Measurements from ENCODE around the gene YRDC. TPM values are rescaled to one million over a fixed set of nuclear protein-coding genes. Genes with fewer than 3 reads are reported as not detected.

Gene YRDC
- total RNA-seq, 2 donors from 2014 or later = 6.2 to 11.9 TPM

- Histone ChIP-seq H3K4me3 (no peak overlapping the region), H3K27ac (no peak overlapping the region), H3K36me3 (replicated peaks in 1 of 2; ENCODE audit: insufficient read depth in 1 of 2, low read depth in 2 of 2) (no peaks in the 10 kb centered on the region), H3K4me1 (peaks cover 4% of the 10 kb centered on the region), H3K27me3 (peaks cover 0 to 30% of the 10 kb centered on the region in 2 donors), H3K9me3 (no peaks in the 10 kb centered on the region)
- TF ChIP-seq CTCF (IDR thresholded peaks at IDR 0.05) = no peak
- no peak for TF ChIP-seq POLR2A (IDR thresholded peaks at IDR 0.05)
- 9 to 12% methylated on average over 6 to 25 of the region's 25 CpGs for WGBS, 2 donors
- DNase-seq (no peak), ATAC-seq (no peak)
- intact Hi-C loops (cut with DNase I) = no loop called here
These were observed 44.1 kb downstream of the YRDC start for GRCh38 chr1:37763791-37764413.

DNA sequence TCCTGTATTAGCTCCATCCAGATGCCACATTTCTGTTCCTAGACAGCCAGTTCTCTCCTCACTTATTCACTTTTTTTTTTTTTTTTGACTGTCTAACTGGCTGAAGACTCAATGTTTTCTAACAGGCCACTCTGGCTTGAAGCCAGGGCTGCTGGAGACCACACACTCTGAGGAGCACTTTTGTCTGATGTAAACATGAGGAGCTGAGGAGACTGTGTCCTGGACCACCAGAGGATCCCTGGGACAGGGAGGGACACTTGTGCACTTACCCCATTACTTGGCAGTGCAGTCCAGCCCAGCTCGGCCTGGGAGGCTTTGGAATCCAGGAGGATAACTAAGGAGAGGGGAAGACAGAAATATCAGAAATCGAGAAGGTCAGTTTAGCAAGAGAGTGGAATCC lies 45.5 kb downstream of the YRDC start:
- TF ChIP-seq POLR2A (IDR thresholded peaks at IDR 0.05) (no peak), CTCF (IDR thresholded peaks at IDR 0.05) (no peak)
- H3K36me3 ChIP-seq (replicated peaks in 1 of 2; ENCODE audit: insufficient read depth in 1 of 2, low read depth in 2 of 2) = no peaks in the 10 kb centered on the region
- no peak for ATAC-seq
- 32 to 38% methylated on average over 2 of the region's 2 CpGs for WGBS, 2 donors
- intact Hi-C loops (cut with DNase I) = no loop called here
- no peaks in the 10 kb centered on the region for H3K9me3 ChIP-seq
- no peak for DNase-seq
- no peak overlapping the region for H3K27ac ChIP-seq
- no peak overlapping the region for H3K4me3 ChIP-seq
- H3K27me3 ChIP-seq = peaks cover 0 to 27% of the 10 kb centered on the region in 2 donors
- peaks cover 4% of the 10 kb centered on the region for H3K4me1 ChIP-seq

GRCh38 chr1:37761416-37762095 lies 46.5 kb downstream of the YRDC start:
- no peak for ATAC-seq
- DNase-seq = no peak
- 37 to 49% methylated on average over 8 to 67 of the region's 68 CpGs for WGBS, 2 donors
- intact Hi-C loops (cut with DNase I) = no loop called here
- Histone ChIP-seq H3K9me3 (no peaks in the 10 kb centered on the region), H3K36me3 (replicated peaks in 1 of 2; ENCODE audit: insufficient read depth in 1 of 2, low read depth in 2 of 2) (no peaks in the 10 kb centered on the region), H3K27ac (no peak overlapping the region), H3K27me3 (peaks cover 0 to 23% of the 10 kb centered on the region in 2 donors), H3K4me1 (peaks cover 4% of the 10 kb centered on the region), H3K4me3 (no peak overlapping the region)
- TF ChIP-seq CTCF (IDR thresholded peaks at IDR 0.05) = no peak
- TF ChIP-seq POLR2A (IDR thresholded peaks at IDR 0.05) = no peak

DNA sequence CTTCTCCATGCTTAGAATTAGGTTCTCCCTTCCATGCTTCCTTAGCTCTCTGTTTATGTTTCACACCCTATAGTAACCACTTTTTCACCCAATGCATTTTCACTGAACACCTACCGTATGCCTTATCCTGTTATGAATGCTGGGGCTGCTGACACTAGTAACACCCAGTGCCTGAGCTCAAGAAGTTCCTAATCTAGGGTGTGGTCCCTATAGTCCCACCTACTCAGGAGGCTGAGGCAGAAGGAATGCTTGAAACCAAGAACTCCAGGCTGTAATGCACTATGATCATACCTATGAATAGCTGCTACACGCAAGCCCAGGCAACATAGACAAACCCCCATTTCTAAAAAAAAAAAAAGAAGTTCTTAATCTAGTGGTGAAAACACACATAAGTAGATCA lies 48.6 kb downstream of the YRDC start:
- 62 to 69% methylated on average over 2 of the region's 2 CpGs for WGBS, 2 donors
- Histone ChIP-seq H3K4me1 (no peaks in the 10 kb centered on the region), H3K9me3 (no peaks in the 10 kb centered on the region), H3K4me3 (no peak overlapping the region), H3K27ac (no peak overlapping the region), H3K36me3 (replicated peaks in 1 of 2; ENCODE audit: insufficient read depth in 1 of 2, low read depth in 2 of 2) (no peaks in the 10 kb centered on the region), H3K27me3 (peaks cover 0 to 2% of the 10 kb centered on the region in 2 donors)
- intact Hi-C loops (cut with DNase I) = no loop called here
- DNase-seq = no peak
- ATAC-seq = no peak
- TF ChIP-seq POLR2A (IDR thresholded peaks at IDR 0.05) (no peak), CTCF (IDR thresholded peaks at IDR 0.05) (no peak)

All from body of pancreas (tissue), 4 donors.